ENCODE measurements around the gene HSPBAP1.

DNA sequence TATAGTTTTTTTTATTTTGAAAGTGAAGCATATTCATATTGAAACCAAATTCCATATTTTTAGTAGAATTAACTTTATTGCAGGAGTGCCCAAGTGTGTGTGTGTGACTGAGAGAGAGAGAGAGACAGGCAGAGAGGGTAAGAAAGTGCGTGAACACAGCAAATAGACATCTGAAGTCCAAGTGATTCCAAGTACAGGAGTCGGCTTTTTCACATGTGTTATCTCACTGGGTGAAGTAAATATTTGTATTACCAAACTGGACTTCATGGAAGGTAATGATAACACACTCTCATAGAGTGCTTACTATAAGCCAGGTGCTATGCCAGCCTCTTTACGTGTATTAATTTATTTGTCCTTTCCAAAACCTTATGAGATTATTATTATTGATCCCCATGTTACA is 101.0 kb downstream of the HSPBAP1 start:
- TF ChIP-seq, protein P1, sequence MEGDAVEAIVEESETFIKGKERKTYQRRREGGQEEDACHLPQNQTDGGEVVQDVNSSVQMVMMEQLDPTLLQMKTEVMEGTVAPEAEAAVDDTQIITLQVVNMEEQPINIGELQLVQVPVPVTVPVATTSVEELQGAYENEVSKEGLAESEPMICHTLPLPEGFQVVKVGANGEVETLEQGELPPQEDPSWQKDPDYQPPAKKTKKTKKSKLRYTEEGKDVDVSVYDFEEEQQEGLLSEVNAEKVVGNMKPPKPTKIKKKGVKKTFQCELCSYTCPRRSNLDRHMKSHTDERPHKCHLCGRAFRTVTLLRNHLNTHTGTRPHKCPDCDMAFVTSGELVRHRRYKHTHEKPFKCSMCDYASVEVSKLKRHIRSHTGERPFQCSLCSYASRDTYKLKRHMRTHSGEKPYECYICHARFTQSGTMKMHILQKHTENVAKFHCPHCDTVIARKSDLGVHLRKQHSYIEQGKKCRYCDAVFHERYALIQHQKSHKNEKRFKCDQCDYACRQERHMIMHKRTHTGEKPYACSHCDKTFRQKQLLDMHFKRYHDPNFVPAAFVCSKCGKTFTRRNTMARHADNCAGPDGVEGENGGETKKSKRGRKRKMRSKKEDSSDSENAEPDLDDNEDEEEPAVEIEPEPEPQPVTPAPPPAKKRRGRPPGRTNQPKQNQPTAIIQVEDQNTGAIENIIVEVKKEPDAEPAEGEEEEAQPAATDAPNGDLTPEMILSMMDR (IDR thresholded peaks at IDR 0.05), result no peak
- TF ChIP-seq POLR2A (IDR thresholded peaks at IDR 0.05), result no peak
- TF ChIP-seq POLR2AphosphoS5 (IDR thresholded peaks at IDR 0.05), result no peak
